Uterus (tissue), 2 donors: ENCODE measurements around the gene SV2C.

Experiments
- POLR2A ChIP-seq, 2 donors: fragments of 450-650 bp; IDR thresholded peaks; one replicate each; pipeline ENCODE4 v1.6.1; 2016; ENCODE audit warnings: antibody characterized with exemption in 2 of 2, mild to moderate bottlenecking in 1 of 2, moderate library complexity in 1 of 2
- TF ChIP-seq, protein P1 (sequence below), 4 experiments: fragments of 200-600 bp in 2 of 4; fragments of 450-650 bp in 2 of 4; sonication (generic) in 2 of 4; IDR thresholded peaks; one replicate each; pipeline ENCODE4 v1.5.1; 2016 to 2019; ENCODE audit warnings: antibody characterized with exemption in 4 of 4, mild to moderate bottlenecking in 2 of 4, moderate library complexity in 1 of 4

- no peak for TF ChIP-seq POLR2A (IDR thresholded peaks at IDR 0.05)
- TF ChIP-seq, protein P1, sequence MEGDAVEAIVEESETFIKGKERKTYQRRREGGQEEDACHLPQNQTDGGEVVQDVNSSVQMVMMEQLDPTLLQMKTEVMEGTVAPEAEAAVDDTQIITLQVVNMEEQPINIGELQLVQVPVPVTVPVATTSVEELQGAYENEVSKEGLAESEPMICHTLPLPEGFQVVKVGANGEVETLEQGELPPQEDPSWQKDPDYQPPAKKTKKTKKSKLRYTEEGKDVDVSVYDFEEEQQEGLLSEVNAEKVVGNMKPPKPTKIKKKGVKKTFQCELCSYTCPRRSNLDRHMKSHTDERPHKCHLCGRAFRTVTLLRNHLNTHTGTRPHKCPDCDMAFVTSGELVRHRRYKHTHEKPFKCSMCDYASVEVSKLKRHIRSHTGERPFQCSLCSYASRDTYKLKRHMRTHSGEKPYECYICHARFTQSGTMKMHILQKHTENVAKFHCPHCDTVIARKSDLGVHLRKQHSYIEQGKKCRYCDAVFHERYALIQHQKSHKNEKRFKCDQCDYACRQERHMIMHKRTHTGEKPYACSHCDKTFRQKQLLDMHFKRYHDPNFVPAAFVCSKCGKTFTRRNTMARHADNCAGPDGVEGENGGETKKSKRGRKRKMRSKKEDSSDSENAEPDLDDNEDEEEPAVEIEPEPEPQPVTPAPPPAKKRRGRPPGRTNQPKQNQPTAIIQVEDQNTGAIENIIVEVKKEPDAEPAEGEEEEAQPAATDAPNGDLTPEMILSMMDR (IDR thresholded peaks at IDR 0.05): no peak
Observed at GRCh38 chr5:76383126-76383832, 300.1 kb downstream of the SV2C start.
